Prostate gland (tissue), 1 donor: Measurements from ENCODE around the gene CAMKMT.

Experiments
- POLR2A ChIP-seq: fragments of 450-650 bp; IDR thresholded peaks from one replicate; pipeline ENCODE4 v1.6.1; 2016; ENCODE audit warnings: antibody characterized with exemption, mild to moderate bottlenecking
- POLR2AphosphoS5 ChIP-seq: sonication (generic); formaldehyde crosslinking; IDR thresholded peaks from one replicate; pipeline ENCODE4 v1.6.1; 2017; ENCODE audit warnings: antibody characterized with exemption

- TF ChIP-seq POLR2A (no peak), POLR2AphosphoS5 (no peak)
Observed at GRCh38 chr2:44623622-44624351, 262.0 kb downstream of the CAMKMT start.
